SK-N-SH treated with all-trans-retinoic acid at 6 μM for 48 hours (cell line): ENCODE measurements around the gene GPATCH1.

Source experiments
- ATAC-seq: fragments of 200-7000 bp; cut with Tn5 transposase; 3 replicates; pipeline ENCODE4 v1.9.1; 2020; ENCODE audit warnings: mild to moderate bottlenecking, moderate library complexity
- ARNTL ChIP-seq: fragments of 450-650 bp; formaldehyde crosslinking; IDR thresholded peaks from 2 replicates; pipeline ENCODE4 v1.5.0; 2020; ENCODE audit warnings: low read depth, mild to moderate bottlenecking, moderate library complexity, borderline replicate concordance
- BACH2 ChIP-seq: fragments of 250-450 bp; sonication (Bioruptor Pico); IDR thresholded peaks from 2 replicates; pipeline ENCODE4 v1.9.0; 2021; ENCODE audit warnings: mild to moderate bottlenecking, borderline replicate concordance
- CSDC2 ChIP-seq: fragments of 250-450 bp; sonication (Bioruptor Pico); IDR thresholded peaks from 2 replicates; pipeline ENCODE4 v1.5.0; 2020; ENCODE audit warnings: mild to moderate bottlenecking, moderate library complexity
- ESRRG ChIP-seq: fragments of 250-450 bp; sonication (Bioruptor Pico); IDR thresholded peaks from 2 replicates; pipeline ENCODE4 v1.6.1; 2021; ENCODE audit warnings: mild to moderate bottlenecking
- GLIS3 ChIP-seq: fragments of 250-450 bp; sonication (Bioruptor Pico); IDR thresholded peaks from 2 replicates; pipeline ENCODE4 v1.5.0; 2020; ENCODE audit warnings: mild to moderate bottlenecking, moderate library complexity
- ISL1 ChIP-seq: fragments of 250-450 bp; sonication (Bioruptor Pico); IDR thresholded peaks from 2 replicates; pipeline ENCODE4 v2.1.2; 2022; ENCODE audit warnings: mild to moderate bottlenecking, moderate library complexity
- OSR1 ChIP-seq: fragments of 250-450 bp; sonication (Bioruptor Pico); IDR thresholded peaks from 2 replicates; pipeline ENCODE4 v1.8.0; 2022; ENCODE audit warnings: moderate library complexity, mild to moderate bottlenecking, inconsistent platforms
- PPARA ChIP-seq: fragments of 250-450 bp; sonication (Bioruptor Pico); IDR thresholded peaks from 2 replicates; pipeline ENCODE4 v1.5.0; 2020; ENCODE audit warnings: mild to moderate bottlenecking, borderline replicate concordance
- RARB ChIP-seq: fragments of 250-450 bp; sonication (Bioruptor Pico); IDR thresholded peaks from 2 replicates; pipeline ENCODE4 v1.8.0; 2021; ENCODE audit warnings: mild to moderate bottlenecking, moderate library complexity
- TCF4 ChIP-seq: fragments of 250-450 bp; sonication (Bioruptor Pico); IDR thresholded peaks from 2 replicates; pipeline ENCODE4 v1.8.0; 2021; ENCODE audit warnings: mild to moderate bottlenecking, moderate library complexity, borderline replicate concordance
- TOX ChIP-seq: fragments of 250-450 bp; sonication (Bioruptor Pico); IDR thresholded peaks from 2 replicates; pipeline ENCODE4 v1.8.0; 2021; ENCODE audit warnings: mild to moderate bottlenecking, moderate library complexity, borderline replicate concordance
- TSHZ2 ChIP-seq: fragments of 250-450 bp; sonication (Bioruptor Pico); IDR thresholded peaks from 2 replicates; pipeline ENCODE4 v1.5.0; 2020; ENCODE audit warnings: mild to moderate bottlenecking, moderate library complexity
- ZC3H10 ChIP-seq: fragments of 250-450 bp; sonication (Bioruptor Pico); IDR thresholded peaks from 2 replicates; pipeline ENCODE4 v1.5.1; 2021; ENCODE audit warnings: mild to moderate bottlenecking, moderate library complexity
- ZFP3 ChIP-seq: fragments of 250-450 bp; sonication (Bioruptor Pico); IDR thresholded peaks from 2 replicates; pipeline ENCODE4 v1.5.0; 2020; ENCODE audit warnings: mild to moderate bottlenecking, moderate library complexity
- ZFP30 ChIP-seq: fragments of 450-650 bp; formaldehyde crosslinking; IDR thresholded peaks from 2 replicates; pipeline ENCODE4 v1.5.0; 2022; ENCODE audit warnings: mild to moderate bottlenecking, moderate library complexity
- ZNF70 ChIP-seq: fragments of 450-650 bp; formaldehyde crosslinking; IDR thresholded peaks from 2 replicates; pipeline ENCODE4 v1.5.0; 2020; ENCODE audit warnings: mild to moderate bottlenecking, moderate library complexity
- ZNF8 ChIP-seq: fragments of 450-650 bp; formaldehyde crosslinking; IDR thresholded peaks from 2 replicates; pipeline ENCODE4 v1.5.0; 2020; ENCODE audit warnings: mild to moderate bottlenecking, moderate library complexity
- TF ChIP-seq, protein P1 (sequence below): fragments of 250-450 bp; sonication (Bioruptor Pico); IDR thresholded peaks from 2 replicates; pipeline ENCODE4 v1.8.0; 2020; ENCODE audit warnings: mild to moderate bottlenecking, moderate library complexity, borderline replicate concordance
- TF ChIP-seq, protein P2 (sequence below): fragments of 250-450 bp; sonication (Bioruptor Pico); IDR thresholded peaks from 2 replicates; pipeline ENCODE4 v1.5.1; 2021; ENCODE audit warnings: mild to moderate bottlenecking, moderate library complexity
- TF ChIP-seq, protein P3 (sequence below): fragments of 250-450 bp; sonication (Bioruptor Pico); IDR thresholded peaks from 2 replicates; pipeline ENCODE4 v1.5.1; 2020; ENCODE audit warnings: low read depth, mild to moderate bottlenecking, moderate library complexity

GPATCH1 gene

DNA sequence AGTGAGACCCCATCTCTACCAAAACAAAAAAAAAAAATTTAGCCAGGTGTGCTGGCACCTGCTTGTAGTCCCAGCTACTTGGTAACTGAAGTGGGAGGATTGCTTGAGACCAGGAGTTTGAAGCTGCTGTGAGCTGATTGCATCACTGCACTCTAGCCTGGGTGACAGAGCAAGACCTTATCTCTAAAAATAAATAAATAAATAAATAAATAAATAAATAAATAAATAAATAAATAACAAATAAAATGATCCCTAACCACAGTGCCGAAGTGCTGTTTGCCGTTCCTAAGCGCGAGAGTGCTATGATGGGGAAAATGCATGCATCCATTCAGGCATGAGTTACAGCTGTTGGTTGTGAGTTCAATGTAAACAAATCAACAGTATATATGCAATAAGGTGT lies 78.2 kb downstream of the GPATCH1 start:
- no peak for ATAC-seq
- TF ChIP-seq, protein P1, sequence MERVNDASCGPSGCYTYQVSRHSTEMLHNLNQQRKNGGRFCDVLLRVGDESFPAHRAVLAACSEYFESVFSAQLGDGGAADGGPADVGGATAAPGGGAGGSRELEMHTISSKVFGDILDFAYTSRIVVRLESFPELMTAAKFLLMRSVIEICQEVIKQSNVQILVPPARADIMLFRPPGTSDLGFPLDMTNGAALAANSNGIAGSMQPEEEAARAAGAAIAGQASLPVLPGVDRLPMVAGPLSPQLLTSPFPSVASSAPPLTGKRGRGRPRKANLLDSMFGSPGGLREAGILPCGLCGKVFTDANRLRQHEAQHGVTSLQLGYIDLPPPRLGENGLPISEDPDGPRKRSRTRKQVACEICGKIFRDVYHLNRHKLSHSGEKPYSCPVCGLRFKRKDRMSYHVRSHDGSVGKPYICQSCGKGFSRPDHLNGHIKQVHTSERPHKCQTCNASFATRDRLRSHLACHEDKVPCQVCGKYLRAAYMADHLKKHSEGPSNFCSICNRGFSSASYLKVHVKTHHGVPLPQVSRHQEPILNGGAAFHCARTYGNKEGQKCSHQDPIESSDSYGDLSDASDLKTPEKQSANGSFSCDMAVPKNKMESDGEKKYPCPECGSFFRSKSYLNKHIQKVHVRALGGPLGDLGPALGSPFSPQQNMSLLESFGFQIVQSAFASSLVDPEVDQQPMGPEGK (CRISPR knock-in tag): no peak
- no peak for TF ChIP-seq ISL1
- TF ChIP-seq, protein P2, sequence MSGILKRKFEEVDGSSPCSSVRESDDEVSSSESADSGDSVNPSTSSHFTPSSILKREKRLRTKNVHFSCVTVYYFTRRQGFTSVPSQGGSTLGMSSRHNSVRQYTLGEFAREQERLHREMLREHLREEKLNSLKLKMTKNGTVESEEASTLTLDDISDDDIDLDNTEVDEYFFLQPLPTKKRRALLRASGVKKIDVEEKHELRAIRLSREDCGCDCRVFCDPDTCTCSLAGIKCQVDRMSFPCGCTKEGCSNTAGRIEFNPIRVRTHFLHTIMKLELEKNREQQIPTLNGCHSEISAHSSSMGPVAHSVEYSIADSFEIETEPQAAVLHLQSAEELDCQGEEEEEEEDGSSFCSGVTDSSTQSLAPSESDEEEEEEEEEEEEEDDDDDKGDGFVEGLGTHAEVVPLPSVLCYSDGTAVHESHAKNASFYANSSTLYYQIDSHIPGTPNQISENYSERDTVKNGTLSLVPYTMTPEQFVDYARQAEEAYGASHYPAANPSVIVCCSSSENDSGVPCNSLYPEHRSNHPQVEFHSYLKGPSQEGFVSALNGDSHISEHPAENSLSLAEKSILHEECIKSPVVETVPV (CRISPR knock-in tag): no peak
- TF ChIP-seq TCF4: no peak
- no peak for TF ChIP-seq ZC3H10
- TF ChIP-seq ZNF70 (CRISPR knock-in tag): no peak
- TF ChIP-seq ZFP30 (CRISPR knock-in tag): no peak
- TF ChIP-seq ESRRG: no peak
- no peak for TF ChIP-seq RARB
- no peak for TF ChIP-seq ZNF8 (CRISPR knock-in tag)
- no peak for TF ChIP-seq OSR1
- no peak for TF ChIP-seq TSHZ2 (CRISPR knock-in tag)
- TF ChIP-seq BACH2 (CRISPR knock-in tag): no peak
- no peak for TF ChIP-seq GLIS3 (CRISPR knock-in tag)
- no peak for TF ChIP-seq ZFP3 (CRISPR knock-in tag)
- TF ChIP-seq, protein P3, sequence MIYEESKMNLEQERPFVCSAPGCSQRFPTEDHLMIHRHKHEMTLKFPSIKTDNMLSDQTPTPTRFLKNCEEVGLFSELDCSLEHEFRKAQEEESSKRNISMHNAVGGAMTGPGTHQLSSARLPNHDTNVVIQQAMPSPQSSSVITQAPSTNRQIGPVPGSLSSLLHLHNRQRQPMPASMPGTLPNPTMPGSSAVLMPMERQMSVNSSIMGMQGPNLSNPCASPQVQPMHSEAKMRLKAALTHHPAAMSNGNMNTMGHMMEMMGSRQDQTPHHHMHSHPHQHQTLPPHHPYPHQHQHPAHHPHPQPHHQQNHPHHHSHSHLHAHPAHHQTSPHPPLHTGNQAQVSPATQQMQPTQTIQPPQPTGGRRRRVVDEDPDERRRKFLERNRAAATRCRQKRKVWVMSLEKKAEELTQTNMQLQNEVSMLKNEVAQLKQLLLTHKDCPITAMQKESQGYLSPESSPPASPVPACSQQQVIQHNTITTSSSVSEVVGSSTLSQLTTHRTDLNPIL (CRISPR knock-in tag): no peak
- no peak for TF ChIP-seq CSDC2 (CRISPR knock-in tag)
- no peak for TF ChIP-seq TOX (CRISPR knock-in tag)
- no peak for TF ChIP-seq PPARA (CRISPR knock-in tag)
- TF ChIP-seq, all 23 proteins: peak for 0

DNA sequence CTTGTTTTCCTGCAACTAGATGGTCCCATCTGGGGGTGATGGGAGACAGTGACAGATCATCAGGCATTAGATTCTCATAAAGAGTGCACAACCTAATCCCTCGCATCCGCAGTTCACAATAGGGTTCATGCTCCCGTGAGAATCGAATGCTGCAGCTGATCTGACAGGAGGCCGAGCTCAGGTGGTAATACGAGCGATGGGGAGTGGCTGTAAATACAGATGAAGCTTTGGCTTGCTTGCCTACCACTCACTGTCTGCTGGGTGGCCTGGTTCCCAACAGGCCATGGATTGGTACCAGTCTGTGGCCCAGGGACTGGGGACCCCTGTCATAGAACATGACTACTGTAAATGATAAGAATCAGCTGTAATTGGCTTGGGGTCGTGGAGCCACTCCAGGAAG lies 78.9 kb downstream of the GPATCH1 start:
- ATAC-seq: no peak
- TF ChIP-seq ESRRG: no peak
- no peak for TF ChIP-seq ISL1
- TF ChIP-seq TCF4: no peak
- no peak for TF ChIP-seq ARNTL
- TF ChIP-seq GLIS3 (CRISPR knock-in tag): no peak
- no peak for TF ChIP-seq ZC3H10
- TF ChIP-seq BACH2 (CRISPR knock-in tag): no peak
- TF ChIP-seq, protein P2 (CRISPR knock-in tag): no peak
- TF ChIP-seq, protein P3 (CRISPR knock-in tag): no peak
- TF ChIP-seq TSHZ2 (CRISPR knock-in tag): no peak
- TF ChIP-seq, all 23 proteins: peak for 0
